ENCODE data around the gene EEF1AKMT1. TPM values are rescaled to one million over a fixed set of nuclear protein-coding genes. Genes with fewer than 3 reads are reported as not detected.

EEF1AKMT1 gene
- total and polyA plus RNA-seq, 10 of the 15 experiments (the other 5 are each of a cell fraction or from before 2014, with no cell fraction given) = 7.9 to 44.5 (median 11.0) TPM

DNA sequence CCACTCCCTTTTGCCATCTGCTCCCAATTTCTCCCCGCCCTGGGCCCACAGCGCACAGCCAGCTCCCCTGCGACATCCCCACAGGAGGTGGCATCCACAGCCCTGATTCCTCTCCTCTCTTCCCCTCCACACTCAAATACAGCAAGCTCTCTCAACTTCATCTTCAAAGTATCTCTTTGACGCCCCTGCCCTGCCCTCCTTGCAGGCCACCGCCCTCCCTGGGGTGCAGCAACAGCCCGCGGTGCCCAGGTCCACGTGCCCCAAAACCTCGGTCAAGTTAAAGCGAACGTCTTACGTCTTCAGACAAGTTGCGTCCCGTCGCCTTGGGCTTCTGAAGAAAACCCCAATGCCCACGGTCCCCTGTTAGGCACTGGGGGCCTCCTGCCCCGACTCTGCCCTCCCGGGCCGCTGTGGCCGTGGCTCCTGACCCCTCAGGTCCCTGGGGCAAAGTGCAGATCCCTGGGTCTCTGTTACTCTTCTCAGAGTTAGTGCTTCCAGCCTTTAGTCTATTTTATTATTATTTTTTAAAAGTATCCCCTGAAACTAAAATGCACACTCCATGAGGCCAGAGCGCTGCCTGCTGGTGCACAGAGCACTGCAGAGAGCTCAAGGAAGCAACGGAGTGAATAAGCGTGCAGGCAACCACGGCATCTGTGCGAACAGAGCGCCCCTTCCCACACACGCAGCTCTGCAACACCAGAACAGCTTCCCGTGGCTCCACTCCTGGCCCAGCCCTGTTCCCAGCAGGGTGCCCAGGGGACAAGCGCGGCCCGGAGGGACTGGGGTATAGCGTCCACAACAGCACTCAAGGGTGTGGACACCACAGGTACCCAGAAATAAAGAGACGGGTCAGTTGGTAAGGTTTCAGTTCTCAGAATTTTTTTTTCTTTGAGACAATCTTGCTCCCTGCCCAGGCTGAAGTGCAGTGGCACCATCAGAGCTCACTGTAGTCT lies 43.9 kb downstream of the EEF1AKMT1 start:
- Histone ChIP-seq H3K9me3 (replicated peaks; ENCODE audit: control insufficient read depth, insufficient read depth, low read length) (no peaks in the 10 kb centered on the region), H3K4me1 (ENCODE audit: control insufficient read depth, insufficient read depth, low read length) (no peaks in the 10 kb centered on the region), H3K27ac (ENCODE audit: control insufficient read depth, insufficient read depth) (no peak overlapping the region), H4K20me1 (ENCODE audit: control insufficient read depth, insufficient read depth) (no peaks in the 10 kb centered on the region), H3K4me3 (no peak overlapping the region), H2AFZ (ENCODE audit: control insufficient read depth, low read depth, low read length) (no peak overlapping the region), H3K79me2 (ENCODE audit: control insufficient read depth, insufficient read depth, low read length) (no peaks in the 10 kb centered on the region), H3K36me3 (ENCODE audit: control insufficient read depth in 2 of 2, insufficient read depth in 2 of 2, low read length in 1 of 2) (no peaks in the 10 kb centered on the region), H3K9ac (ENCODE audit: control insufficient read depth, insufficient read depth, low read length) (no peak overlapping the region), H3K27me3 (replicated peaks in 1 of 2; ENCODE audit: control insufficient read depth in 2 of 2, insufficient read depth in 2 of 2, low read length in 1 of 2) (no peaks in the 10 kb centered on the region), H3K4me2 (ENCODE audit: control insufficient read depth, insufficient read depth) (no peak overlapping the region)
- DNase-seq (ENCODE audit: low read depth, low spot score) = no peak
- ChIA-PET POLR2A (no interaction called here), CTCF (interaction anchor here (1.0 to 1.3 kb wide), 2 partner anchors 20 to 98 kb away, joined by 3 read pairs; no protein-coding TSS in a partner anchor), SMC1A (ENCODE audit: uncharacterized antibody, unreplicated experiment) (no interaction called here), RAD21 (ENCODE audit: unreplicated experiment) (no interaction called here)
- 84% methylated on average over 33 of the region's 33 CpGs for WGBS (ENCODE audit: insufficient coverage, insufficient replicate concordance, low lambda C conversion rate, missing lambda C conversion rate)
- in situ Hi-C loops (cut with MboI) (no loop called here), intact Hi-C loops (cut with micrococcal nuclease; ENCODE audit: unreplicated experiment) (no loop called here)
- ATAC-seq = no peak
- TF ChIP-seq, protein P1, sequence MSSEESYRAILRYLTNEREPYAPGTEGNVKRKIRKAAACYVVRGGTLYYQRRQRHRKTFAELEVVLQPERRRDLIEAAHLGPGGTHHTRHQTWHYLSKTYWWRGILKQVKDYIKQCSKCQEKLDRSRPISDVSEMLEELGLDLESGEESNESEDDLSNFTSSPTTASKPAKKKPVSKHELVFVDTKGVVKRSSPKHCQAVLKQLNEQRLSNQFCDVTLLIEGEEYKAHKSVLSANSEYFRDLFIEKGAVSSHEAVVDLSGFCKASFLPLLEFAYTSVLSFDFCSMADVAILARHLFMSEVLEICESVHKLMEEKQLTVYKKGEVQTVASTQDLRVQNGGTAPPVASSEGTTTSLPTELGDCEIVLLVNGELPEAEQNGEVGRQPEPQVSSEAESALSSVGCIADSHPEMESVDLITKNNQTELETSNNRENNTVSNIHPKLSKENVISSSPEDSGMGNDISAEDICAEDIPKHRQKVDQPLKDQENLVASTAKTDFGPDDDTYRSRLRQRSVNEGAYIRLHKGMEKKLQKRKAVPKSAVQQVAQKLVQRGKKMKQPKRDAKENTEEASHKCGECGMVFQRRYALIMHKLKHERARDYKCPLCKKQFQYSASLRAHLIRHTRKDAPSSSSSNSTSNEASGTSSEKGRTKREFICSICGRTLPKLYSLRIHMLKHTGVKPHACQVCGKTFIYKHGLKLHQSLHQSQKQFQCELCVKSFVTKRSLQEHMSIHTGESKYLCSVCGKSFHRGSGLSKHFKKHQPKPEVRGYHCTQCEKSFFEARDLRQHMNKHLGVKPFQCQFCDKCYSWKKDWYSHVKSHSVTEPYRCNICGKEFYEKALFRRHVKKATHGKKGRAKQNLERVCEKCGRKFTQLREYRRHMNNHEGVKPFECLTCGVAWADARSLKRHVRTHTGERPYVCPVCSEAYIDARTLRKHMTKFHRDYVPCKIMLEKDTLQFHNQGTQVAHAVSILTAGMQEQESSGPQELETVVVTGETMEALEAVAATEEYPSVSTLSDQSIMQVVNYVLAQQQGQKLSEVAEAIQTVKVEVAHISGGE (CRISPR knock-in tag; IDR thresholded peaks at IDR 0.05) = no peak
- TF ChIP-seq STAT1 (conservative IDR thresholded peaks at IDR 0.05) = no peak
- TF ChIP-seq SMAD1 (IDR thresholded peaks at IDR 0.05; ENCODE audit: low read depth, partially characterized antibody) = no peak
- TF ChIP-seq LARP7 (IDR thresholded peaks at IDR 0.05) = no peak
- TF ChIP-seq NFYB (IDR thresholded peaks at IDR 0.05; ENCODE audit: insufficient read depth, low read depth, low read length) = no peak
- TF ChIP-seq, protein P2, sequence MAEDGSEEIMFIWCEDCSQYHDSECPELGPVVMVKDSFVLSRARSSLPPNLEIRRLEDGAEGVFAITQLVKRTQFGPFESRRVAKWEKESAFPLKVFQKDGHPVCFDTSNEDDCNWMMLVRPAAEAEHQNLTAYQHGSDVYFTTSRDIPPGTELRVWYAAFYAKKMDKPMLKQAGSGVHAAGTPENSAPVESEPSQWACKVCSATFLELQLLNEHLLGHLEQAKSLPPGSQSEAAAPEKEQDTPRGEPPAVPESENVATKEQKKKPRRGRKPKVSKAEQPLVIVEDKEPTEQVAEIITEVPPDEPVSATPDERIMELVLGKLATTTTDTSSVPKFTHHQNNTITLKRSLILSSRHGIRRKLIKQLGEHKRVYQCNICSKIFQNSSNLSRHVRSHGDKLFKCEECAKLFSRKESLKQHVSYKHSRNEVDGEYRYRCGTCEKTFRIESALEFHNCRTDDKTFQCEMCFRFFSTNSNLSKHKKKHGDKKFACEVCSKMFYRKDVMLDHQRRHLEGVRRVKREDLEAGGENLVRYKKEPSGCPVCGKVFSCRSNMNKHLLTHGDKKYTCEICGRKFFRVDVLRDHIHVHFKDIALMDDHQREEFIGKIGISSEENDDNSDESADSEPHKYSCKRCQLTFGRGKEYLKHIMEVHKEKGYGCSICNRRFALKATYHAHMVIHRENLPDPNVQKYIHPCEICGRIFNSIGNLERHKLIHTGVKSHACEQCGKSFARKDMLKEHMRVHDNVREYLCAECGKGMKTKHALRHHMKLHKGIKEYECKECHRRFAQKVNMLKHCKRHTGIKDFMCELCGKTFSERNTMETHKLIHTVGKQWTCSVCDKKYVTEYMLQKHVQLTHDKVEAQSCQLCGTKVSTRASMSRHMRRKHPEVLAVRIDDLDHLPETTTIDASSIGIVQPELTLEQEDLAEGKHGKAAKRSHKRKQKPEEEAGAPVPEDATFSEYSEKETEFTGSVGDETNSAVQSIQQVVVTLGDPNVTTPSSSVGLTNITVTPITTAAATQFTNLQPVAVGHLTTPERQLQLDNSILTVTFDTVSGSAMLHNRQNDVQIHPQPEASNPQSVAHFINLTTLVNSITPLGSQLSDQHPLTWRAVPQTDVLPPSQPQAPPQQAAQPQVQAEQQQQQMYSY (CRISPR knock-in tag; IDR thresholded peaks at IDR 0.05) = no peak
- TF ChIP-seq RB1 (IDR thresholded peaks at IDR 0.05; ENCODE audit: borderline replicate concordance) = no peak
- no peak for TF ChIP-seq MEF2A (IDR thresholded peaks at IDR 0.05; ENCODE audit: insufficient read depth, low read depth, low read length)
- TF ChIP-seq KDM1A (IDR thresholded peaks at IDR 0.05; ENCODE audit: borderline replicate concordance) = no peak
- TF ChIP-seq NFYA (IDR thresholded peaks at IDR 0.05; ENCODE audit: borderline replicate concordance, low read depth, low read length) = no peak
- no peak for TF ChIP-seq MYB (IDR thresholded peaks at IDR 0.05; ENCODE audit: borderline replicate concordance, low read depth, low read length)
- no peak for TF ChIP-seq FOXM1 (IDR thresholded peaks at IDR 0.05; ENCODE audit: low read depth, low read length)
- TF ChIP-seq ZSCAN29 (IDR thresholded peaks at IDR 0.05) = no peak
- TF ChIP-seq TBL1XR1 (IDR thresholded peaks at IDR 0.05; ENCODE audit: low read depth, low read length) = no peak
- TF ChIP-seq NRF1 (conservative IDR thresholded peaks at IDR 0.05; ENCODE audit: low read depth, low read length) = no peak
- TF ChIP-seq HDGF (IDR thresholded peaks at IDR 0.05) = no peak
- BruUV-seq (replicated peaks) = no TSS peak
- no peak for FAIRE-seq

Measured in GM12878 (cell line).